ENCODE results near the gene LMNA.

DNA sequence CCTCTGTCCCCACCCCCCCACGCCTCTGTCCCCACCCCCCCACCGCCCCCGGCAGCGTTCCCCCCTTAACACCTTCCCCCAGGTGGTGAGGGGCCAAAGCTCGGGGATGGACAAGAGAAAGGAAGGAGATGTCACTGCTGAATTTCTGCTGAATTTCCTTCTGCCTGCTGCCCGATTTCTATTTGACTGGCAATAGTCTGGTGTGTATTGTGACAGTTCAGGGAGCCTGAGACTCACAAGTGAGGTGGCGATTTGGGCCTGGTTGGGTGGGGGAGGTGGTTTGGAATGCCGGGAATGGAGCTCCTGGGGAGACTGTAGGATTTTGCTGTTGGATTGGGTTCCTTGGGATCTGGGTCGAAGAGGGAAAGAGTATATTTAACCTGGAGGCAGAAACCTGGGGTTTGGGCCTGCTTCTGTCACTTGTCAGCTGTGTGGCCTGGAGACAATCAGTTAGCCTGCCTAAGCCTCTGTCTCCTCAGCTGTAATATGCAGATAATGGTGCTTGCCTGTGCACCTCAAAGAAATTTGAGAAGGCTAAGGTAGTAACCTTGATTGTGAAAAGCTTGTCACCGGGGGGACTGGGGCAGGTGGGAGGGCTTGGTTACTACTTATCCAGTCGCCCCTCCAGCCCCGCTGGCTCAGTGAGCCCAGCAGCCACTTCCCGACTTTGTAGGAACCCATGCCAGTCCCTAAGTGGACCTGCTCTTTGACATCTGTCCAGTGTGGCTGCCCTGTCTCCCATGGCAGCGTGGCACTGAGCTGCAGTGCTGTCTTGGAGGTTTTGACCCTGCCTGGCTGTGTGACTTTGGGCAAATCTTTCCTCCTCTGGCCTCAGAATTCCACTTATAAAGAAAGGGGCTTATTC is 7.7 kb upstream of the LMNA start:
- TF ChIP-seq RAD51 (IDR thresholded peaks at IDR 0.05) = no peak
- no peak for TF ChIP-seq POLR2AphosphoS5 (IDR thresholded peaks at IDR 0.05; ENCODE audit: low read length)
- TF ChIP-seq MEF2A (IDR thresholded peaks at IDR 0.05; ENCODE audit: insufficient read depth, low read depth, low read length) = no peak
- no peak for TF ChIP-seq SPI1 (IDR thresholded peaks at IDR 0.05; ENCODE audit: borderline replicate concordance, insufficient read depth, low read depth, low read length)
- TF ChIP-seq RAD21 (IDR thresholded peaks at IDR 0.05; ENCODE audit: insufficient read depth, low read depth, low read length) = no peak
- no peak for TF ChIP-seq ZNF592 (IDR thresholded peaks at IDR 0.05)
- no peak for TF ChIP-seq BMI1 (IDR thresholded peaks at IDR 0.05; ENCODE audit: borderline replicate concordance)
- TF ChIP-seq SMARCA5 (IDR thresholded peaks at IDR 0.05) = peak; percentile 32; the same call in 1 of the 2 replicates
- no peak for TF ChIP-seq POLR2A (IDR thresholded peaks at IDR 0.05; ENCODE audit: low read depth, low read length)
- no peak for TF ChIP-seq ZBED1 (IDR thresholded peaks at IDR 0.05; ENCODE audit: borderline replicate concordance)

All from GM12878 (cell line).